CD4-positive, alpha-beta T cell (primary cell): ENCODE results near the gene SLC13A3. TPM values are rescaled to one million over a fixed set of nuclear protein-coding genes. Genes with fewer than 3 reads are reported as not detected.

Source experiments
- ATAC-seq: fragments of 200-7000 bp; cut with Tn5 transposase; one replicate; pipeline ENCODE4 v1.10.0; 2022; ENCODE audit warnings: mild to moderate bottlenecking; ENCODE audit not compliant: poor library complexity
- CTCF ChIA-PET: fragments of 350-600 bp; sonication (Branson Sonifier 250); formaldehyde crosslinking; loops from one replicate; lab custom pipeline; 2021; ENCODE audit warnings: antibody characterized with exemption, inconsistent platforms; lab: Charles Lee
- POLR2A ChIA-PET: fragments of 350-600 bp; sonication (Branson Sonifier 250); formaldehyde crosslinking; loops from one replicate; lab custom pipeline; 2021; ENCODE audit warnings: antibody characterized with exemption, inconsistent platforms; lab: Charles Lee
- DNase-seq, 14 experiments: peaks; one replicate each; pipeline ENCODE4 v3.0.0-alpha.2; 2013 to 2020; ENCODE audit warnings: mixed read lengths in 2 of 14
- H3K27ac ChIP-seq, 2 donors: one replicate each; pipeline versions ENCODE4 v1.5.1 to v1.7.0; 2013; ENCODE audit warnings: low read length in 2 of 2, low read depth in 1 of 2, mild to moderate bottlenecking in 1 of 2
- H3K27me3 ChIP-seq, 2 experiments: 1 replicate in 1 of 2; 2 replicates in 1 of 2; pipeline versions ENCODE4 v1.6.1 to v1.7.0; 2013; ENCODE audit warnings: low read length in 2 of 2, control low read depth in 1 of 2, mild to moderate bottlenecking in 1 of 2, moderate library complexity in 1 of 2; ENCODE audit not compliant: insufficient read depth in 2 of 2, control insufficient read depth in 1 of 2
- H3K36me3 ChIP-seq: one replicate; pipeline ENCODE4 v1.6.1; 2013; ENCODE audit warnings: low read length, control low read depth; ENCODE audit not compliant: insufficient read depth
- H3K4me1 ChIP-seq: one replicate; pipeline ENCODE4 v1.6.1; 2013; ENCODE audit warnings: low read length, control low read depth; ENCODE audit not compliant: insufficient read depth
- H3K4me3 ChIP-seq: one replicate; pipeline ENCODE4 v1.5.1; 2013; ENCODE audit warnings: mild to moderate bottlenecking, low read length, moderate library complexity
- H3K9me3 ChIP-seq, 2 experiments: 1 replicate in 1 of 2; 2 replicates in 1 of 2; pipeline versions ENCODE4 v1.6.1 to v1.7.0; 2013; ENCODE audit warnings: low read length in 2 of 2, mild to moderate bottlenecking in 2 of 2, control low read depth in 1 of 2, moderate library complexity in 1 of 2; ENCODE audit not compliant: control insufficient read depth in 1 of 2, insufficient read depth in 1 of 2
- H3K27ac Mint-ChIP-seq: one replicate; pipeline ENCODE4 v1.8.0; 2020; ENCODE audit warnings: mixed read lengths
- H3K27me3 Mint-ChIP-seq: one replicate; pipeline ENCODE4 v1.8.0; 2021; ENCODE audit warnings: mixed read lengths
- H3K36me3 Mint-ChIP-seq: one replicate; pipeline ENCODE4 v1.8.0; 2021; ENCODE audit warnings: low read depth, mixed read lengths
- H3K4me1 Mint-ChIP-seq: one replicate; pipeline ENCODE4 v1.8.0; 2021; ENCODE audit warnings: low read depth, mixed read lengths
- H3K4me3 Mint-ChIP-seq: one replicate; pipeline ENCODE4 v1.8.0; 2020; ENCODE audit warnings: mild to moderate bottlenecking, mixed read lengths
- H3K9me3 Mint-ChIP-seq: one replicate; pipeline ENCODE4 v1.8.0; 2020; ENCODE audit warnings: mixed read lengths
- intact Hi-C, 2 experiments: fragments of 100-400 bp; cut with DNase I in 1 of 2; cut with micrococcal nuclease in 1 of 2; formaldehyde crosslinking; loops; one replicate each; pipeline versions ENCODE4 v1.15.1 to v1.9.0; 2023 to 2025; cut with DNase I, micrococcal nuclease
- total RNA-seq, 174 experiments: library from RNA in 2 of 174; stranded (reverse) in 2 of 174; gene quantifications; one replicate each; pipeline ENCODE4 v1.2.3 and lab custom pipeline; 2021 to 2026
- TF ChIP-seq, protein P1 (sequence below): fragments of 200-600 bp; IDR thresholded peaks from one replicate; pipeline ENCODE4 v1.8.0; 2022; ENCODE audit warnings: antibody characterized with exemption, mild to moderate bottlenecking

The SLC13A3 gene
- total RNA-seq, 2 experiments from 2014 or later, result 0.28 TPM; not detected in 1

DNA sequence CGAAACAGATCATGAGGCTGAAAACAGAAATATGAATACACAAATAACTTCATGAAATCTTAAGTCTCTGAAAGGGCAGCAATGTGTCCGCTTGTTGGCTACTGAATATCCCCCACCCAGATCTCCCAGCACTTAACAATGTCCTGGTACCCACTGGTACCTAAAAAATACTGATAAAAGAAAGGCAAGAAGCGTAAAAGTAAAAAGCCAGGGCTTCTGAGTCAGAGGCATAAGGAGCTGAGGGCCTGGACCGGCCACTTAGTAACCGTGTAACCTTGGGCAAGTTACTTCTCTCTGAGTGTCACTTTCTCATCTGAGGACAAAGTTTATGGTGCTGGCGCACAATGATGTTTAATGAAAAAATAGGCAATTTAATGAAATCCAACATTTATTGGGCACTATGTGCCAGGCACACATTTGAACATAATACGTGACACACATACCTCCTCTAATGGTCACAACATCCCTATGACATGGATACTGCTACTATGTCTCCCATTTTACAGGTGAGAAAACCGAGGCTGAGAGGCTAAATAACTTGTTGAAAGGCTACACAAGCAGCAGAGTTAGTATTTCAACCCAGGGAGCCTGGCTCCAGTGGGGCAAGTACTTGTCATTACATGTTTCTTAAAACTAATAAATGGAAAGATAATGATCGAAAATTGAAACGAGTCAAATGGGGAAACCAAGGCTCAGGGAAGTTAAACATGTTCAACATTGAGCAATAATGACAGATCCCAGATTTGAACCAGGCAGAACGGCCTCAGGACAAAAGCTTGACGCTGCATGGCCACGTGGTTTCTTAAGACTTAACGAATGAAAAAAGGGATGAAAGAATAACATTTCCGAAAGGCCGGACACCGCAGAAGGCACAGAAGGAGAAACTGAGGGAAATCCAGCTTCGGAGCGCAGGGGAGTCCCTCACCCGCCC is 37.2 kb upstream of the SLC13A3 start:
- peaks cover 36% of the 10 kb centered on the region for H3K4me1 ChIP-seq
- intact Hi-C loops, result loop anchor here in 1 of 2 experiments (10.0 kb wide), 1 partner anchor 894 kb away; the partner anchor contains the start of genes DNTTIP1 and WFDC3
- no peaks in the 10 kb centered on the region for H3K9me3 ChIP-seq
- ATAC-seq (no peak), DNase-seq (no peak)
- Mint-ChIP-seq H3K27me3 (no peaks in the 10 kb centered on the region), H3K36me3 (peaks cover 42% of the 10 kb centered on the region), H3K4me1 (peaks cover 63% of the 10 kb centered on the region), H3K9me3 (no peaks in the 10 kb centered on the region), H3K4me3 (peak overlapping the region; percentile 99), H3K27ac (peak overlapping the region; percentile 94)
- peak overlapping the region; percentile 92 for H3K4me3 ChIP-seq
- no peaks in the 10 kb centered on the region for H3K27me3 ChIP-seq
- H3K27ac ChIP-seq, result peak overlapping the region; percentile 27 to 68
- ChIA-PET POLR2A (interaction anchor here (0.8 to 2.7 kb wide), 3 partner anchors 19 to 751 kb away, joined by 3 to 7 read pairs (median 3); no protein-coding TSS in a partner anchor), CTCF (no interaction called here)
- H3K36me3 ChIP-seq, result peaks cover 33% of the 10 kb centered on the region
- TF ChIP-seq, protein P1, sequence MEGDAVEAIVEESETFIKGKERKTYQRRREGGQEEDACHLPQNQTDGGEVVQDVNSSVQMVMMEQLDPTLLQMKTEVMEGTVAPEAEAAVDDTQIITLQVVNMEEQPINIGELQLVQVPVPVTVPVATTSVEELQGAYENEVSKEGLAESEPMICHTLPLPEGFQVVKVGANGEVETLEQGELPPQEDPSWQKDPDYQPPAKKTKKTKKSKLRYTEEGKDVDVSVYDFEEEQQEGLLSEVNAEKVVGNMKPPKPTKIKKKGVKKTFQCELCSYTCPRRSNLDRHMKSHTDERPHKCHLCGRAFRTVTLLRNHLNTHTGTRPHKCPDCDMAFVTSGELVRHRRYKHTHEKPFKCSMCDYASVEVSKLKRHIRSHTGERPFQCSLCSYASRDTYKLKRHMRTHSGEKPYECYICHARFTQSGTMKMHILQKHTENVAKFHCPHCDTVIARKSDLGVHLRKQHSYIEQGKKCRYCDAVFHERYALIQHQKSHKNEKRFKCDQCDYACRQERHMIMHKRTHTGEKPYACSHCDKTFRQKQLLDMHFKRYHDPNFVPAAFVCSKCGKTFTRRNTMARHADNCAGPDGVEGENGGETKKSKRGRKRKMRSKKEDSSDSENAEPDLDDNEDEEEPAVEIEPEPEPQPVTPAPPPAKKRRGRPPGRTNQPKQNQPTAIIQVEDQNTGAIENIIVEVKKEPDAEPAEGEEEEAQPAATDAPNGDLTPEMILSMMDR, result no peak

DNA sequence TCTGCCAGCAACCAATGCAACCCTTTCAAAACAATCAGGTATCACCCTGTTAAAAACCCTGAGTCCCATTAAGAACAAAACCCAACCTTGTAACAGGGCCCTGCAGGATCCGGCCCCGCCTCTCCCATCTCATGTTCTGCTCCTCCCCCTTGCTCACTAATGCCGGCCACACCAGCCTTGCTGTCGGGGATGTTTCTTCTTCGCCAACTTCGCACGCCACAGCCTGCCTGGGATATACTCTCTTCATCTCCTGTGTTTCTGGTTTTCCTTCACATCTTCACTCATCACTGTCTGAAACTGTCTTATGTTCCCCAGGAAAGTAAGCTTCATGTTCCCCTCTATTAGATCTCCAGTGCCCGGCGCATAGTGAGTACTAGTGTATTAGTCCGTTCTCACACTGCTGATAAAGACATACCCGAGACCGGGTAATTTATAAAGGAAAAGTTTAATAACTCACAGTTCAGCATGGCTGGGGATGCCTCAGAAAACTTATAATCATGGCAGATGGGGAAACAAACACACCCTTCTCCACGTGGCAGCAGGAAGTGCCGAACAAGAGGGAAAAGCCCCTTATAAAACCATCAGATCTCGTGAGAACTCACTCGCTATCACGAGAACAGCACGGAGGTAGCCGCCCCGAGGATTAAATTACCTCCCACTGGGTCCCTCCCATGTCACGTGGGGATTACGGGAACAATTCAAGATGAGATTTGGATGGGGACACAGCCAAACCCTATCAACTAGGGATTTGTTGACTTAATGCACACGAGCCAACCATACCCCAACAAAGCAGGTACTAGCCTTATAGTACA is 32.9 kb upstream of the SLC13A3 start:
- ChIA-PET POLR2A (no interaction called here), CTCF (no interaction called here)
- H3K9me3 ChIP-seq, result no peaks in the 10 kb centered on the region
- TF ChIP-seq, protein P1, result no peak
- H3K27me3 ChIP-seq, result no peaks in the 10 kb centered on the region
- peaks cover 33% of the 10 kb centered on the region for H3K36me3 ChIP-seq
- no peak overlapping the region for H3K4me3 ChIP-seq
- no peak for DNase-seq
- peaks cover 38% of the 10 kb centered on the region for H3K4me1 ChIP-seq
- H3K27me3 Mint-ChIP-seq, result no peaks in the 10 kb centered on the region
- no peak overlapping the region for H3K4me3 Mint-ChIP-seq
- no peak for ATAC-seq
- H3K27ac Mint-ChIP-seq, result peak overlapping the region; percentile 45
- no peaks in the 10 kb centered on the region for H3K9me3 Mint-ChIP-seq
- intact Hi-C loops, result loop anchor here in 1 of 2 experiments (1.0 to 10.0 kb wide), 4 partner anchors 13 to 889 kb away; partner anchors contain the start of genes DNTTIP1 and WFDC3
- peaks cover 75% of the 10 kb centered on the region for H3K4me1 Mint-ChIP-seq
- peaks cover 37% of the 10 kb centered on the region for H3K36me3 Mint-ChIP-seq
- no peak overlapping the region for H3K27ac ChIP-seq

DNA sequence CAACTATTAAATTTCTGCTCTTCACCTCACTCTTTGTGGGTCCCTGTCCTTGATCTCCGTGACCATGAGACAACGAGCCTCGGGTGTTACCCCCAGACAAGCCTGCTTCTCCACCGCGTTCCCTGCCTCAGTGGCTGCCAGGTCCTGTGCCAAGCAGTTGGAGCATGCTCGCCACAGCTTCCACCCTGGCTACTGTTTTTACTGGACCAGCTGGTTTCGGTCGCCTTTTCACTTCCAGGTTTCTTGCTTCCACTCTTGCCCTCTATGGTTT is 32.3 kb upstream of the SLC13A3 start:
- no peak for DNase-seq
- H3K27ac Mint-ChIP-seq, result peak overlapping the region; percentile 45
- no peak overlapping the region for H3K27ac ChIP-seq
- H3K27me3 Mint-ChIP-seq, result no peaks in the 10 kb centered on the region
- no peaks in the 10 kb centered on the region for H3K27me3 ChIP-seq
- no peak overlapping the region for H3K4me3 ChIP-seq
- intact Hi-C loops, result loop anchor here in 1 of 2 experiments (1.0 to 10.0 kb wide), 4 partner anchors 14 to 889 kb away; partner anchors contain the start of genes DNTTIP1 and WFDC3
- no peaks in the 10 kb centered on the region for H3K9me3 ChIP-seq
- TF ChIP-seq, protein P1, result no peak
- H3K4me1 Mint-ChIP-seq, result peaks cover 74% of the 10 kb centered on the region
- H3K36me3 ChIP-seq, result peaks cover 33% of the 10 kb centered on the region
- no peak overlapping the region for H3K4me3 Mint-ChIP-seq
- H3K36me3 Mint-ChIP-seq, result peaks cover 35% of the 10 kb centered on the region
- peaks cover 35% of the 10 kb centered on the region for H3K4me1 ChIP-seq
- CTCF ChIA-PET, result no interaction called here
- no peak for ATAC-seq
- no peaks in the 10 kb centered on the region for H3K9me3 Mint-ChIP-seq
- POLR2A ChIA-PET, result no interaction called here
